DOHH2 (cell line): ENCODE measurements around the gene ELOVL5.

ENCODE experiments used
- H3F3A ChIP-seq: fragments of 200-600 bp; sonication (generic), shearing (Covaris generic); 2 replicates; pipeline ENCODE4 v1.6.0; 2016; ENCODE audit warnings: antibody characterized with exemption, mild to moderate bottlenecking; ENCODE audit not compliant: control insufficient read depth, insufficient read depth
- H3K27ac ChIP-seq: fragments of 200-600 bp; sonication (generic); 2 replicates; pipeline ENCODE4 v1.5.1; 2014; ENCODE audit warnings: low read depth, mild to moderate bottlenecking, low read length, moderate library complexity
- H3K27me3 ChIP-seq: fragments of 200-600 bp; sonication (generic); 2 replicates; pipeline ENCODE4 v1.6.1; 2014; ENCODE audit warnings: mild to moderate bottlenecking, low read length, mixed read lengths; ENCODE audit not compliant: control insufficient read depth
- H3K36me3 ChIP-seq: fragments of 200-600 bp; sonication (generic); 2 replicates; pipeline ENCODE4 v1.6.1; 2014; ENCODE audit warnings: mild to moderate bottlenecking, low read length, moderate library complexity, mixed read lengths; ENCODE audit not compliant: control insufficient read depth
- H3K4me1 ChIP-seq: fragments of 200-600 bp; sonication (generic); 2 replicates; pipeline ENCODE4 v1.6.1; 2014; ENCODE audit warnings: mild to moderate bottlenecking, low read length, mixed read lengths; ENCODE audit not compliant: control insufficient read depth
- H3K4me2 ChIP-seq: fragments of 200-600 bp; sonication (generic); 2 replicates; pipeline ENCODE4 v1.6.0; 2014; ENCODE audit warnings: mild to moderate bottlenecking, low read length, moderate library complexity
- H3K4me3 ChIP-seq: fragments of 200-600 bp; sonication (generic); 2 replicates; pipeline ENCODE4 v1.5.1; 2014; ENCODE audit warnings: mild to moderate bottlenecking, low read length, mixed read lengths
- H3K79me2 ChIP-seq: fragments of 200-600 bp; sonication (generic); 2 replicates; pipeline ENCODE4 v1.6.1; 2014; ENCODE audit warnings: mild to moderate bottlenecking, low read length, mixed read lengths; ENCODE audit not compliant: control insufficient read depth
- H3K9me2 ChIP-seq: fragments of 200-600 bp; sonication (generic); replicated peaks from 2 replicates; pipeline ENCODE4 v1.6.1; 2014; ENCODE audit warnings: mild to moderate bottlenecking, low read length, mixed read lengths; ENCODE audit not compliant: control insufficient read depth
- H3K9me3 ChIP-seq: fragments of 200-600 bp; sonication (generic); 2 replicates; pipeline ENCODE4 v1.6.1; 2014; ENCODE audit warnings: antibody characterized with exemption, low read length, mixed read lengths; ENCODE audit not compliant: control insufficient read depth, insufficient read depth
- H4K20me1 ChIP-seq: fragments of 200-600 bp; sonication (generic); 2 replicates; pipeline ENCODE4 v1.6.0; 2014; ENCODE audit warnings: low read depth, mild to moderate bottlenecking, antibody characterized with exemption, low read length, moderate library complexity; ENCODE audit not compliant: control insufficient read depth, insufficient read depth
- CTCF ChIP-seq: fragments of 200-600 bp; sonication (generic); IDR thresholded peaks from one replicate; pipeline ENCODE4 v1.5.1; 2014; ENCODE audit warnings: antibody characterized with exemption, mild to moderate bottlenecking, low read depth, low read length; ENCODE audit not compliant: poor library complexity, severe bottlenecking
- EZH2phosphoT487 ChIP-seq: fragments of 200-600 bp; sonication (generic); IDR thresholded peaks from 2 replicates; pipeline ENCODE4 v1.6.1; 2017; ENCODE audit warnings: borderline replicate concordance, mild to moderate bottlenecking, antibody characterized with exemption, low read length, moderate library complexity, mixed read lengths

Gene ELOVL5

GRCh38 chr6:53333439-53334408 is 15.0 kb downstream of the ELOVL5 start:
- Histone ChIP-seq H3K27me3 (no peaks in the 10 kb centered on the region), H3K9me2 (no peaks in the 10 kb centered on the region), H3K79me2 (peaks cover 97% of the 10 kb centered on the region), H3K4me1 (peaks cover 50% of the 10 kb centered on the region), H3K4me2 (no peak overlapping the region), H4K20me1 (peaks cover 18% of the 10 kb centered on the region), H3K36me3 (peaks cover 66% of the 10 kb centered on the region), H3F3A (peaks cover 10% of the 10 kb centered on the region; the same call in 1 of the 2 replicates), H3K9me3 (no peaks in the 10 kb centered on the region), H3K4me3 (no peak overlapping the region), H3K27ac (no peak overlapping the region)
- TF ChIP-seq EZH2phosphoT487: no peak
- TF ChIP-seq CTCF: no peak

- H3K4me1 ChIP-seq: peaks cover 30% of the 10 kb centered on the region
- H4K20me1 ChIP-seq: peaks cover 7% of the 10 kb centered on the region
Observed at GRCh38 chr6:53331678-53332077, 17.1 kb downstream of the ELOVL5 start.

GRCh38 chr6:53330137-53330536 is 18.6 kb downstream of the ELOVL5 start:
- Histone ChIP-seq H3K4me2 (no peak overlapping the region), H3K36me3 (peaks cover 54% of the 10 kb centered on the region), H3K4me3 (no peak overlapping the region), H3K27me3 (no peaks in the 10 kb centered on the region), H4K20me1 (peaks cover 10% of the 10 kb centered on the region), H3K79me2 (peaks cover 97% of the 10 kb centered on the region), H3F3A (no peaks in the 10 kb centered on the region), H3K9me3 (no peaks in the 10 kb centered on the region), H3K9me2 (no peaks in the 10 kb centered on the region), H3K4me1 (peaks cover 15% of the 10 kb centered on the region), H3K27ac (no peak overlapping the region)
- TF ChIP-seq EZH2phosphoT487: no peak
- no peak for TF ChIP-seq CTCF

More at GRCh38 chr6:53331678-53332077, 17.1 kb downstream of the ELOVL5 start:
- Histone ChIP-seq H3K27me3 (no peaks in the 10 kb centered on the region), H3K4me2 (no peak overlapping the region), H3F3A (peaks cover 10% of the 10 kb centered on the region; the same call in 1 of the 2 replicates), H3K27ac (no peak overlapping the region), H3K79me2 (peaks cover 97% of the 10 kb centered on the region), H3K4me3 (no peak overlapping the region), H3K36me3 (peaks cover 60% of the 10 kb centered on the region), H3K9me3 (no peaks in the 10 kb centered on the region), H3K9me2 (no peaks in the 10 kb centered on the region)
- TF ChIP-seq CTCF (no peak), EZH2phosphoT487 (no peak)
